Naive thymus-derived CD4-positive, alpha-beta T cell (primary cell): Measurements from ENCODE around the gene KIAA0825. TPM values are rescaled to one million over a fixed set of nuclear protein-coding genes. Genes with fewer than 3 reads are reported as not detected.
"Not testable (repeated sequence)": the region's sequence is repeated elsewhere in the genome, so short reads cannot be mapped to it uniquely, and the experiment has no call there.

Experiments
- ATAC-seq: fragments of 150-1000 bp; cut with Tn5 transposase; 2 replicates; pipeline ENCODE4 v1.10.0; 2021; ENCODE audit warnings: mild to moderate bottlenecking, moderate library complexity
- CTCF ChIA-PET: fragments of 350-600 bp; sonication (Branson Sonifier 250); formaldehyde crosslinking; loops from one replicate; lab custom pipeline; 2021; ENCODE audit warnings: antibody characterized with exemption; lab: Charles Lee
- POLR2A ChIA-PET: fragments of 350-600 bp; sonication (Branson Sonifier 250); formaldehyde crosslinking; loops from one replicate; lab custom pipeline; 2021; ENCODE audit warnings: antibody characterized with exemption, inconsistent platforms; lab: Charles Lee
- DNase-seq, 9 donors: peaks; one replicate each; pipeline versions ENCODE4 v3.0.0 to v3.0.0-alpha.2; 2020 to 2022; ENCODE audit warnings: mixed read lengths in 1 of 9
- H3K27ac ChIP-seq: one replicate; pipeline ENCODE4 v1.7.0; 2013; ENCODE audit warnings: mild to moderate bottlenecking, low read depth, low read length, moderate library complexity
- H3K27me3 ChIP-seq, 2 donors: one replicate each; pipeline ENCODE4 v1.7.0; 2013; ENCODE audit warnings: low read length in 2 of 2, mild to moderate bottlenecking in 2 of 2, moderate library complexity in 2 of 2; ENCODE audit not compliant: control insufficient read depth in 2 of 2, insufficient read depth in 2 of 2
- H3K36me3 ChIP-seq, 3 experiments: 1 replicate in 2 of 3; 2 replicates in 1 of 3; pipeline ENCODE4 v1.7.0; 2013; ENCODE audit warnings: low read length in 3 of 3, mild to moderate bottlenecking in 3 of 3, moderate library complexity in 1 of 3; ENCODE audit not compliant: insufficient read depth in 3 of 3, control insufficient read depth in 2 of 3
- H3K4me1 ChIP-seq, 2 donors: one replicate each; pipeline ENCODE4 v1.7.0; 2013; ENCODE audit warnings: low read length in 2 of 2, mild to moderate bottlenecking in 2 of 2, moderate library complexity in 1 of 2; ENCODE audit not compliant: control insufficient read depth in 2 of 2, insufficient read depth in 2 of 2
- H3K4me3 ChIP-seq: 2 replicates; pipeline ENCODE4 v1.7.0; 2013; ENCODE audit warnings: mild to moderate bottlenecking, low read length
- H3K9me3 ChIP-seq, 3 experiments: 1 replicate in 2 of 3; 2 replicates in 1 of 3; pipeline ENCODE4 v1.7.0; 2013; ENCODE audit warnings: low read length in 3 of 3; ENCODE audit not compliant: control insufficient read depth in 2 of 3
- H3K27ac Mint-ChIP-seq, 9 donors: one replicate each; pipeline ENCODE4 v1.8.0; 2020 to 2022; ENCODE audit warnings: mixed read lengths in 9 of 9, mild to moderate bottlenecking in 8 of 9, moderate library complexity in 5 of 9, inconsistent platforms in 2 of 9
- H3K27me3 Mint-ChIP-seq, 5 donors: one replicate each; pipeline ENCODE4 v1.8.0; 2021 to 2022; ENCODE audit warnings: mixed read lengths in 5 of 5, mild to moderate bottlenecking in 1 of 5
- H3K36me3 Mint-ChIP-seq, 5 donors: one replicate each; pipeline ENCODE4 v1.8.0; 2020 to 2022; ENCODE audit warnings: mixed read lengths in 5 of 5, mild to moderate bottlenecking in 3 of 5, inconsistent platforms in 1 of 5
- H3K4me1 Mint-ChIP-seq, 7 donors: one replicate each; pipeline ENCODE4 v1.8.0; 2020 to 2022; ENCODE audit warnings: mixed read lengths in 7 of 7, mild to moderate bottlenecking in 3 of 7, inconsistent platforms in 1 of 7
- H3K4me3 Mint-ChIP-seq, 10 donors: one replicate each; pipeline ENCODE4 v1.8.0; 2020 to 2022; ENCODE audit warnings: mild to moderate bottlenecking in 10 of 10, mixed read lengths in 10 of 10, moderate library complexity in 6 of 10, inconsistent platforms in 2 of 10
- H3K9me3 Mint-ChIP-seq, 11 donors: one replicate each; pipeline ENCODE4 v1.8.0; 2020 to 2022; ENCODE audit warnings: mixed read lengths in 11 of 11, mild to moderate bottlenecking in 4 of 11, inconsistent platforms in 1 of 11, moderate library complexity in 1 of 11
- intact Hi-C, 2 donors: fragments of 100-400 bp; cut with micrococcal nuclease; formaldehyde crosslinking; loops; one replicate each; pipeline ENCODE4 v1.15.1; 2023
- polyA plus RNA-seq, 2 donors: library from polyadenylated mRNA; unstranded; fragments of 300-500 nt; fragmentation: Illumina TruSeq; gene quantifications; one replicate each; pipeline ENCODE4 v1.2.3, GENCODE V29; 2021
- total RNA-seq, 6 experiments: library from RNA in 5 of 6; stranded (reverse) in 5 of 6; gene quantifications; 1 replicate in 5 of 6; 2 replicates in 1 of 6; pipeline ENCODE4 v1.2.3 and lab custom pipeline; 2021 to 2026

KIAA0825 gene
- total and polyA plus RNA-seq, 7 experiments from 2014 or later, result 0.38 to 3.2 (median 1.3) TPM

GRCh38 chr5:94140300-94140699 is 478.1 kb downstream of the KIAA0825 start:
- no peak for DNase-seq
- no peak overlapping the region for H3K27ac Mint-ChIP-seq
- Histone ChIP-seq H3K36me3 (no peaks in the 10 kb centered on the region), H3K9me3 (no peaks in the 10 kb centered on the region), H3K4me1 (no peaks in the 10 kb centered on the region), H3K4me3 (no peak overlapping the region), H3K27ac (no peak overlapping the region), H3K27me3 (no peaks in the 10 kb centered on the region)
- ChIA-PET CTCF (no interaction called here), POLR2A (no interaction called here)
- no peak for ATAC-seq
- peaks cover 0 to 41% (median 9%) of the 10 kb centered on the region in 5 donors for H3K27me3 Mint-ChIP-seq
- H3K9me3 Mint-ChIP-seq, result peaks cover 3 to 48% (median 21%) of the 10 kb centered on the region in 11 donors
- peaks cover 0 to 5% (median 5%) of the 10 kb centered on the region in 5 donors for H3K36me3 Mint-ChIP-seq
- intact Hi-C loops, result no loop called here
- no peaks in the 10 kb centered on the region for H3K4me1 Mint-ChIP-seq
- H3K4me3 Mint-ChIP-seq, result no peak overlapping the region

GRCh38 chr5:94130077-94130476 is 488.3 kb downstream of the KIAA0825 start:
- H3K9me3 ChIP-seq, result no peaks in the 10 kb centered on the region
- no peak overlapping the region for H3K4me3 Mint-ChIP-seq
- ATAC-seq (no peak), DNase-seq (no peak)
- ChIA-PET POLR2A (no interaction called here), CTCF (interaction anchor here (1.1 kb wide), 1 partner anchor 11 kb away, joined by 3 read pairs; no protein-coding TSS in a partner anchor)
- no peaks in the 10 kb centered on the region for H3K27me3 ChIP-seq
- H3K9me3 Mint-ChIP-seq, result peaks cover 0 to 15% (median 5%) of the 10 kb centered on the region in 11 donors
- H3K36me3 ChIP-seq, result no peaks in the 10 kb centered on the region
- H3K4me3 ChIP-seq, result no peak overlapping the region
- peaks cover 0 to 12% (median 9%) of the 10 kb centered on the region in 5 donors for H3K27me3 Mint-ChIP-seq
- H3K4me1 Mint-ChIP-seq, result no peaks in the 10 kb centered on the region
- H3K27ac Mint-ChIP-seq, result no peak overlapping the region
- intact Hi-C loops, result no loop called here
- no peak overlapping the region for H3K27ac ChIP-seq
- H3K4me1 ChIP-seq, result no peaks in the 10 kb centered on the region
- H3K36me3 Mint-ChIP-seq, result peaks cover 0 to 6% (median 0%) of the 10 kb centered on the region in 5 donors

- ATAC-seq (no peak), DNase-seq (no peak)
- intact Hi-C loops, result no loop called here
- Histone ChIP-seq H3K9me3 (no peaks in the 10 kb centered on the region), H3K4me1 (no peaks in the 10 kb centered on the region), H3K4me3 (no peak overlapping the region), H3K27me3 (no peaks in the 10 kb centered on the region), H3K36me3 (no peaks in the 10 kb centered on the region), H3K27ac (no peak overlapping the region)
- H3K27me3 Mint-ChIP-seq, result peaks cover 3 to 30% (median 14%) of the 10 kb centered on the region in 5 donors
- H3K9me3 Mint-ChIP-seq, result peaks cover 0 to 6% (median 3%) of the 10 kb centered on the region in 11 donors
- no peak overlapping the region for H3K4me3 Mint-ChIP-seq
- POLR2A ChIA-PET, result no interaction called here
- CTCF ChIA-PET, result no interaction called here
- no peak overlapping the region for H3K27ac Mint-ChIP-seq
- no peaks in the 10 kb centered on the region for H3K4me1 Mint-ChIP-seq
- H3K36me3 Mint-ChIP-seq, result peaks cover 0 to 5% (median 0%) of the 10 kb centered on the region in 5 donors
These were observed 493.3 kb downstream of the KIAA0825 start for GRCh38 chr5:94125107-94125506.

GRCh38 chr5:94116317-94116716 is 502.1 kb downstream of the KIAA0825 start:
- H3K9me3 ChIP-seq, H3K4me1 ChIP-seq, ATAC-seq, H3K4me3 ChIP-seq, H3K27me3 ChIP-seq, DNase-seq, H3K27ac ChIP-seq, CTCF ChIA-PET, POLR2A ChIA-PET, H3K27ac Mint-ChIP-seq, H3K4me3 Mint-ChIP-seq, H3K36me3 ChIP-seq: not testable (repeated sequence)
- intact Hi-C loops, result loop anchor here in 1 of 2 donors (10.0 kb wide), 2 partner anchors 502 to 1518 kb away; no protein-coding TSS in a partner anchor
- Mint-ChIP-seq H3K36me3 (peaks cover 5 to 13% (median 10%) of the 10 kb centered on the region in 5 donors), H3K9me3 (peaks cover 6 to 28% (median 14%) of the 10 kb centered on the region in 11 donors), H3K4me1 (peaks cover 3 to 14% (median 11%) of the 10 kb centered on the region in 7 donors), H3K27me3 (peaks cover 15 to 28% (median 19%) of the 10 kb centered on the region in 5 donors)

- Mint-ChIP-seq H3K4me1 (peaks cover 19 to 44% (median 38%) of the 10 kb centered on the region in 7 donors), H3K4me3 (no peak overlapping the region), H3K9me3 (peaks cover 6 to 26% (median 14%) of the 10 kb centered on the region in 11 donors), H3K27ac (peak overlapping the region in 1 of 9 donors; percentile 94), H3K36me3 (peaks cover under 1 to 14% (median 11%) of the 10 kb centered on the region in 5 donors), H3K27me3 (peaks cover 0 to 15% (median 14%) of the 10 kb centered on the region in 5 donors)
- Histone ChIP-seq H3K36me3 (peaks cover 0 to 5% (median 0%) of the 10 kb centered on the region in 3 experiments), H3K9me3 (peaks cover 0 to 7% (median 0%) of the 10 kb centered on the region in 3 experiments), H3K4me3 (no peak overlapping the region), H3K27me3 (no peaks in the 10 kb centered on the region), H3K27ac (no peak overlapping the region), H3K4me1 (peaks cover 8 to 10% of the 10 kb centered on the region in 2 donors)
- DNase-seq (no peak), ATAC-seq (no peak)
- POLR2A ChIA-PET, result no interaction called here
- intact Hi-C loops, result loop anchor here (5.0 to 10.0 kb wide), 4 partner anchors 498 to 1849 kb away; partner anchors contain the start of gene ELL2 (in 1 of the 2)
- CTCF ChIA-PET, result no interaction called here
These were observed 505.3 kb downstream of the KIAA0825 start for GRCh38 chr5:94113087-94113486.

GRCh38 chr5:94111209-94112004 is 507.0 kb downstream of the KIAA0825 start:
- Mint-ChIP-seq H3K4me3 (peak overlapping the region; percentile 88 to 97 (median 95)), H3K9me3 (peaks cover 6 to 26% (median 14%) of the 10 kb centered on the region in 11 donors), H3K27ac (peak overlapping the region; percentile 93 to 97 (median 96)), H3K27me3 (peaks cover 0 to 15% (median 14%) of the 10 kb centered on the region in 5 donors), H3K4me1 (peaks cover 21 to 50% (median 47%) of the 10 kb centered on the region in 7 donors), H3K36me3 (peaks cover 12 to 23% (median 20%) of the 10 kb centered on the region in 5 donors)
- intact Hi-C loops, result loop anchor here (1.0 to 10.0 kb wide), 7 partner anchors 497 to 1851 kb away; partner anchors contain the start of genes KIAA0825 (in 2 of the 2), SLF1 (in 2 of the 2), ELL2 (in 1 of the 2) and NR2F1-AS1 (in 1 of the 2)
- Histone ChIP-seq H3K27me3 (no peaks in the 10 kb centered on the region), H3K4me3 (peak overlapping the region; percentile 90), H3K4me1 (peaks cover 8 to 10% of the 10 kb centered on the region in 2 donors), H3K9me3 (peaks cover 0 to 1% (median 0%) of the 10 kb centered on the region in 3 experiments), H3K36me3 (peaks cover 0 to 5% (median 0%) of the 10 kb centered on the region in 3 experiments), H3K27ac (peak overlapping the region; percentile 85)
- CTCF ChIA-PET, result no interaction called here
- POLR2A ChIA-PET, result no interaction called here
- DNase-seq, result peak; percentile 77 to 93 (median 90)
- peak; percentile 96 for ATAC-seq
